Measurements from ENCODE around the gene RTL1. TPM values are rescaled to one million over a fixed set of nuclear protein-coding genes. Genes with fewer than 3 reads are reported as not detected.

Gene RTL1
- total RNA-seq, 1 experiment from 2014 or later: not detected

GRCh38 chr14:100887728-100888335, 15.7 kb downstream of the RTL1 start:
- no CpG with 5 or more reads among the region's 6 CpGs for WGBS (ENCODE audit: extremely low coverage, insufficient read length, low lambda C conversion rate)
- H3K27ac ChIP-seq (ENCODE audit: insufficient read length, low read depth, low read length): no peak overlapping the region
- no peak overlapping the region for H3K14ac ChIP-seq (ENCODE audit: insufficient read depth, low read length)
- no peak overlapping the region for H3K18ac ChIP-seq (ENCODE audit: insufficient read length, low read depth, low read length)
- Mint-ChIP-seq H3K27ac (no peak overlapping the region), H3K4me3 (no peak overlapping the region), H3K9me3 (peaks cover 8 to 9% of the 10 kb centered on the region in 2 experiments; a peak in 4 of 5 replicates), H3K27me3 (ENCODE audit: low read depth) (peaks cover 4% of the 10 kb centered on the region), H3K36me3 (ENCODE audit: insufficient read depth in 1 of 3, low read depth in 3 of 3) (peaks cover 2 to 6% (median 6%) of the 10 kb centered on the region in 3 experiments; a peak in 6 of 7 replicates), H3K4me1 (peaks cover 8 to 13% of the 10 kb centered on the region in 2 experiments)
- no peaks in the 10 kb centered on the region for H3K9me3 ChIP-seq (ENCODE audit: control insufficient read depth, low read depth, low read length)
- no peak overlapping the region for H3K4ac ChIP-seq (ENCODE audit: low read depth, low read length)
- H3K23ac ChIP-seq (ENCODE audit: insufficient read length, low read depth, low read length): no peak overlapping the region
- H4K8ac ChIP-seq (replicated peaks; ENCODE audit: insufficient read length, low read depth, low read length): no peak overlapping the region
- no peak overlapping the region for H2BK12ac ChIP-seq (ENCODE audit: insufficient read length, low read depth, low read length)
- H3K79me2 ChIP-seq (ENCODE audit: insufficient read depth, low read length): no peaks in the 10 kb centered on the region
- no peaks in the 10 kb centered on the region for H3K23me2 ChIP-seq (ENCODE audit: insufficient read length, low read depth, low read length, poor library complexity, severe bottlenecking)
- H3K27me3 ChIP-seq (ENCODE audit: insufficient read depth, low read length): no peaks in the 10 kb centered on the region
- H4K91ac ChIP-seq (ENCODE audit: insufficient read length, low read depth, low read length): no peak overlapping the region
- H2BK15ac ChIP-seq (ENCODE audit: low read depth, low read length): no peak overlapping the region
- no peak for DNase-seq
- no peaks in the 10 kb centered on the region for H3K79me1 ChIP-seq (ENCODE audit: insufficient read depth, low read depth, low read length, poor library complexity, severe bottlenecking)
- H3K56ac ChIP-seq (ENCODE audit: insufficient read length, low read depth, low read length): no peak overlapping the region
- H2BK120ac ChIP-seq (ENCODE audit: low read depth, low read length, poor library complexity, severe bottlenecking): no peak overlapping the region
- no peak overlapping the region for H3T11ph ChIP-seq (ENCODE audit: low read length)
- H4K5ac ChIP-seq (ENCODE audit: insufficient read length, low read depth, low read length): no peak overlapping the region
- no peak overlapping the region for H2BK5ac ChIP-seq (ENCODE audit: insufficient read length, low read length)
- no peak overlapping the region for H3K4me2 ChIP-seq (ENCODE audit: insufficient read depth, insufficient read length, low read length)
- H3K4me1 ChIP-seq (ENCODE audit: insufficient read depth, low read length): peaks cover 4% of the 10 kb centered on the region; the same call in 1 of the 2 replicates
- no peak overlapping the region for H2BK20ac ChIP-seq (ENCODE audit: low read depth, low read length, poor library complexity, severe bottlenecking)
- no peak overlapping the region for H2AFZ ChIP-seq (ENCODE audit: low read length)
- no peak for TF ChIP-seq CTCF (conservative IDR thresholded peaks at IDR 0.05)
- no peaks in the 10 kb centered on the region for H4K20me1 ChIP-seq (ENCODE audit: control insufficient read depth, insufficient read depth, insufficient read length)
- no peak overlapping the region for H3K9ac ChIP-seq (ENCODE audit: extremely low read depth, insufficient read length, low read length)
- no peak overlapping the region for H2AK5ac ChIP-seq (ENCODE audit: insufficient read length, low read length)

All from H9 (cell line).